Hepatocyte (in vitro differentiated cells): ENCODE results near the gene GPX7.

Experiments used
- EZH2 ChIP-seq: fragments of 200-600 bp; sonication (generic); IDR thresholded peaks from 2 replicates; pipeline ENCODE4 v1.6.1; 2016; ENCODE audit warnings: antibody characterized with exemption, mild to moderate bottlenecking, borderline replicate concordance
- EZH2phosphoT487 ChIP-seq: fragments of 200-600 bp; sonication (generic); IDR thresholded peaks from one replicate; pipeline ENCODE4 v1.6.1; 2018; ENCODE audit warnings: antibody characterized with exemption, mild to moderate bottlenecking, low read depth, moderate library complexity; ENCODE audit not compliant: unreplicated experiment, severe bottlenecking
- TF ChIP-seq, protein P1 (sequence below): fragments of 200-600 bp; sonication (generic); IDR thresholded peaks from 2 replicates; pipeline ENCODE4 v1.5.1; 2016; ENCODE audit warnings: antibody characterized with exemption, mild to moderate bottlenecking; ENCODE audit not compliant: poor library complexity

DNA sequence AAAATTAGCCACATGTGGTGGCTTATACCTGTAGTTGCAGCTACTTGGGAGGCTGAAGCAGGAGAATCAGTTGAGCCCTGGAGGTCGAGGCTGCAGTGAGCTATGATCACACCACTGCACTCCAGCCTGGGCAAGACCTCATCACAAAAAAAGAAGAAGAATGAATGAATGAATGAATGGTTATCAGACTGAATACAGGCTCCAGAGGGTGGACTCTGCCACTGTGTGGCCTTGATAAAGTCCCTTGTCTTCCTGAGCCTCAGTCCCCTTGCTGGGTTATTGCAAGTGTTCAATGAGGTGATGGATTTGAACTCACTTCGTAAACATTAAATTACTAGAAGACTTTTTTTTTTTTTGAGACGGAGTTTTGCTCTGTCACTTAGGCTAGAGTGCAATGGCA is 55.5 kb downstream of the GPX7 start:
- TF ChIP-seq, protein P1, sequence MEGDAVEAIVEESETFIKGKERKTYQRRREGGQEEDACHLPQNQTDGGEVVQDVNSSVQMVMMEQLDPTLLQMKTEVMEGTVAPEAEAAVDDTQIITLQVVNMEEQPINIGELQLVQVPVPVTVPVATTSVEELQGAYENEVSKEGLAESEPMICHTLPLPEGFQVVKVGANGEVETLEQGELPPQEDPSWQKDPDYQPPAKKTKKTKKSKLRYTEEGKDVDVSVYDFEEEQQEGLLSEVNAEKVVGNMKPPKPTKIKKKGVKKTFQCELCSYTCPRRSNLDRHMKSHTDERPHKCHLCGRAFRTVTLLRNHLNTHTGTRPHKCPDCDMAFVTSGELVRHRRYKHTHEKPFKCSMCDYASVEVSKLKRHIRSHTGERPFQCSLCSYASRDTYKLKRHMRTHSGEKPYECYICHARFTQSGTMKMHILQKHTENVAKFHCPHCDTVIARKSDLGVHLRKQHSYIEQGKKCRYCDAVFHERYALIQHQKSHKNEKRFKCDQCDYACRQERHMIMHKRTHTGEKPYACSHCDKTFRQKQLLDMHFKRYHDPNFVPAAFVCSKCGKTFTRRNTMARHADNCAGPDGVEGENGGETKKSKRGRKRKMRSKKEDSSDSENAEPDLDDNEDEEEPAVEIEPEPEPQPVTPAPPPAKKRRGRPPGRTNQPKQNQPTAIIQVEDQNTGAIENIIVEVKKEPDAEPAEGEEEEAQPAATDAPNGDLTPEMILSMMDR = no peak
- TF ChIP-seq EZH2phosphoT487 (no peak), EZH2 (no peak)
